ENCODE measurements around the gene TPX2.

Gene TPX2

DNA sequence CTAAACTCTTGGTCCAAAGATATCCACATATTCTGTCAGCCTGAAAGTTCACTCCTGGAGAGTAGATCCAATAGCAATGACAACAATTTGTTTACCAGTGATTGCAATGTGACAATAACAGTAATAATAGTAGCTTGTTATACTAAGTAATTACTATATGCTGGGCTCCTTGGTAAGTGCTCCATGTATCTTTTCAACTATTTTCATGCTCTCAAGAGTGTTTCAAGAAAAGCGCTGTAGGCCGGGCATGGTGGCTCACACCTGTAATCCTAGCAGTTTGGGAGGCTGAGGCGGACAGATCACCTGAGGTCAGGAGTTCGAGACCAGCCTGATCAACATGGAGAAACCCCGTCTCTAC is 31.9 kb upstream of the TPX2 start:
- TF ChIP-seq, protein P1, sequence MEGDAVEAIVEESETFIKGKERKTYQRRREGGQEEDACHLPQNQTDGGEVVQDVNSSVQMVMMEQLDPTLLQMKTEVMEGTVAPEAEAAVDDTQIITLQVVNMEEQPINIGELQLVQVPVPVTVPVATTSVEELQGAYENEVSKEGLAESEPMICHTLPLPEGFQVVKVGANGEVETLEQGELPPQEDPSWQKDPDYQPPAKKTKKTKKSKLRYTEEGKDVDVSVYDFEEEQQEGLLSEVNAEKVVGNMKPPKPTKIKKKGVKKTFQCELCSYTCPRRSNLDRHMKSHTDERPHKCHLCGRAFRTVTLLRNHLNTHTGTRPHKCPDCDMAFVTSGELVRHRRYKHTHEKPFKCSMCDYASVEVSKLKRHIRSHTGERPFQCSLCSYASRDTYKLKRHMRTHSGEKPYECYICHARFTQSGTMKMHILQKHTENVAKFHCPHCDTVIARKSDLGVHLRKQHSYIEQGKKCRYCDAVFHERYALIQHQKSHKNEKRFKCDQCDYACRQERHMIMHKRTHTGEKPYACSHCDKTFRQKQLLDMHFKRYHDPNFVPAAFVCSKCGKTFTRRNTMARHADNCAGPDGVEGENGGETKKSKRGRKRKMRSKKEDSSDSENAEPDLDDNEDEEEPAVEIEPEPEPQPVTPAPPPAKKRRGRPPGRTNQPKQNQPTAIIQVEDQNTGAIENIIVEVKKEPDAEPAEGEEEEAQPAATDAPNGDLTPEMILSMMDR (IDR thresholded peaks at IDR 0.05; ENCODE audit: borderline replicate concordance, insufficient read depth, low read depth, low read length), result no peak
- H3K4me3 ChIP-seq (ENCODE audit: low read depth, low read length), result no peak overlapping the region

GRCh38 chr20:31707994-31708735 is 30.9 kb upstream of the TPX2 start:
- H3K4me3 ChIP-seq (ENCODE audit: low read depth, low read length), result no peak overlapping the region
- TF ChIP-seq, protein P1 (IDR thresholded peaks at IDR 0.05; ENCODE audit: borderline replicate concordance, insufficient read depth, low read depth, low read length), result no peak

DNA sequence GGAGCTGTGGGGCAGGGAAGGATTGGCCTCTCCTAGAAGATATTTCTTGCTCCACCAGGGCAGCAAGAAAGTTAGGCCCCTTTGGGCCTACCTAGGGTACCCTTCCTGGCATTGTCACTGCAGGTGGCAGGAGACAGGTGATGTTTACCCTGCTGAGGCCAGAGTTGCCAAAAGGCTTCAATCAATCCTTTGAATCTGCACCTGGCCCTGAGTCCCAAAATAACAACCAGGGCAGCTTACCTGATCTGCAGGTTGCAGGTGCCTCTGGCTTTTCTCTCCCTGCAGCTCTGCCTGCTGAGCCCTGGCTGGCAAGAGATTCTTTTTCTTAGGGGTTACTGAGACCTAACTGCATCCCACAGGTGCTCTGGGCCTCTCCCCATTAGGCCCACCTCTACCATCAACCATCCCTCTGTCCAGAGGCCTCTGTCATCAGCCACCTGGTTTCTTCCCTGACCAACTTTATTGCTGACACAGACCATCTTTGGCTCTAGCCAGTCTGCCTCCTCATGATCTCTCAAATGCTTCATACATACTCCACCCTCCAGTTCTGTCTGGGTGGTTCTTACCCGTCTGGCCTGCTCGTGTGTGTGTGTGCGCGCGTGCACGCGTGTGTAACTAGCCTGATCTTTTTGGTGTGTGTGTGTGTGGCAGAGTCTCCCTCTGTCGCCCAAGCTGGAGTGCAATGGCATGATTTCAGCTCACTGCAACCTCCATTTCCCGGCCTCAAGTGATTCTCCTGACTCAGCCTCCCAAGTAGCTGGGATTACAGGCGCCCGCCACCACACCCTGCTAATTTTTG is 30.2 kb upstream of the TPX2 start:
- TF ChIP-seq, protein P1 (IDR thresholded peaks at IDR 0.05; ENCODE audit: borderline replicate concordance, insufficient read depth, low read depth, low read length), result no peak
- no peak overlapping the region for H3K4me3 ChIP-seq (ENCODE audit: low read depth, low read length)

DNA sequence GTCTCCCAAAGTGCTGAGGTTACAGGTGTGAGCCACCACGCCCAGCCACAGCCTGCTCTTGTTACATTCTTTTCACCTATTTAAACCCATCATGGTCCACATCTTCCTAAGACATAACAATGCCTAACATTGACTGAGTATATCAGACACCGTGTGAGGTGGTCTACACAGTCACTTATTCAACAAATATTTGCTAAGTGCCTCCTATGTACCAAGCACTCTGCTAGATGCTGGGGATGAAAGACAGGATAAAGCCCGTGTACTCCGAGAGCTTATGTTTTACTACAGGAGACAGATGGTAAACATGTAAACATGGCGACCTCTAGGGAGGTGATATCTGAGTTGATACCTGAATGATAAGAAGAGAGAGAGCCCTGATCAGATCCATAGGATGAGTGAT is 29.2 kb upstream of the TPX2 start:
- TF ChIP-seq, protein P1 (IDR thresholded peaks at IDR 0.05; ENCODE audit: borderline replicate concordance, insufficient read depth, low read depth, low read length), result no peak
- H3K4me3 ChIP-seq (ENCODE audit: low read depth, low read length), result no peak overlapping the region

- no peak overlapping the region for H3K4me3 ChIP-seq (ENCODE audit: low read depth, low read length)
- TF ChIP-seq, protein P1 (IDR thresholded peaks at IDR 0.05; ENCODE audit: borderline replicate concordance, insufficient read depth, low read depth, low read length), result no peak
Observed at GRCh38 chr20:31710423-31711108, 28.5 kb upstream of the TPX2 start.

DNA sequence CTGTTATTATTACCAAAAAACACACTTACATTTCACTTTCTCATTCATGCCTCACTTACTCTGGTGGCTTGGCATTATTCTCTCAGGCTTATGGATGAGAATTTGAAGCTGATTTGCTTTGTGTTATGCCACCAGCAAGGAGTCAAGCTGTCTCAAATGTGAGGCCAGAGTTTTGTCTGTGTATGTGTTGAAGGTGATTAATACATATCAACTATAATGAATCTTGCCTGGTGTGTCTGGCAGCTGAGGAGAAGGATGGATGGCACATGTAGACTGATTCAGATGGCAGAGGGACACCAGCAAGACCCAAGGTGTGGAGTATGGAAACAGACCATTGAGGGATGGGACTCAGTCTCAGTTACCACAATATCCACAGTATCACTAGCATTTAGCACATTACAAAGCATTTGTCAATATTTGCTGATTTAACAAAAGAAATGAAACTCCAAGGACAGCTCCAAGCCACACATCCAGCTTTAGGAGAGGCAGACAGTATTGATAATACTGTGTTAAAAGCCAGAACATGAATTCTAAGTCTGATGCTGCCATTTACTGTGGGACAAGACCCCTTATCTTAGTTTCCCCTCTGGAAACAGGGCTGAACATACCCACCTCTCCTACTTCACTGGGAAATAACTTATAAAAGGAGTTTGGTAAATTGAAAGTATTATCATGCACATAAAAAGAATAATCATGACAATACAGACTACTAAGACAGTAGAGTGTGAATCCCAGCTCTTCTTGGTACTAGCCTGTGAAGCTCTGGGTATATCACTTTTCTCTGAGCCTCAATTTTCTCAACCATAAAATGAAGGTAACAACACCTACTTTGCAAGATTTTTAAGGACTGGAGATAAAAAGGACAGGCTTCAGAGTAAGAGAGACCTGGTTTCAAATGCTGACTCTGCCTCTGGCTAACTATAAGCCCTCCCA is 27.6 kb upstream of the TPX2 start:
- TF ChIP-seq, protein P1 (IDR thresholded peaks at IDR 0.05; ENCODE audit: borderline replicate concordance, insufficient read depth, low read depth, low read length), result no peak

More for the DNA sequence above, 27.6 kb upstream of the TPX2 start:
- no peak overlapping the region for H3K4me3 ChIP-seq (ENCODE audit: low read depth, low read length)
